Spleen (tissue), 11 donors: Measurements from ENCODE around the gene DYSF. TPM values are rescaled to one million over a fixed set of nuclear protein-coding genes. Genes with fewer than 3 reads are reported as not detected.

Experiments used
- DNase-seq: peaks from one replicate; pipeline ENCODE4 v3.0.0-alpha.2; 2020
- H3K27ac ChIP-seq, 8 donors: fragments of 200-600 bp; sonication (generic) in 7 of 8; 1 replicate in 4 of 8; 2 replicates in 4 of 8; pipeline versions ENCODE4 v1.5.0 to v1.8.0; 2016 to 2021; ENCODE audit warnings: inconsistent platforms in 4 of 8, mild to moderate bottlenecking in 4 of 8, moderate library complexity in 1 of 8
- H3K27me3 ChIP-seq, 7 donors: fragments of 200-600 bp; sonication (generic) in 6 of 7; replicated peaks in 1 of 7; 1 replicate in 4 of 7; 2 replicates in 3 of 7; pipeline versions ENCODE4 v1.5.0 to v1.8.0; 2016 to 2021; ENCODE audit warnings: inconsistent platforms in 3 of 7, mild to moderate bottlenecking in 1 of 7
- H3K36me3 ChIP-seq, 6 donors: fragments of 200-600 bp; sonication (generic) in 5 of 6; 1 replicate in 4 of 6; 2 replicates in 2 of 6; pipeline versions ENCODE4 v1.5.0 to v1.8.0; 2016 to 2021; ENCODE audit warnings: inconsistent platforms in 2 of 6
- H3K4me1 ChIP-seq, 6 donors: fragments of 200-600 bp; sonication (generic) in 5 of 6; 1 replicate in 3 of 6; 2 replicates in 3 of 6; pipeline versions ENCODE4 v1.5.0 to v1.8.0; 2016 to 2021; ENCODE audit warnings: inconsistent platforms in 3 of 6
- H3K4me3 ChIP-seq, 8 donors: fragments of 200-600 bp; sonication (generic) in 7 of 8; 1 replicate in 4 of 8; 2 replicates in 4 of 8; pipeline versions ENCODE4 v1.5.0 to v1.8.0; 2016 to 2021; ENCODE audit warnings: inconsistent platforms in 4 of 8, mild to moderate bottlenecking in 4 of 8, moderate library complexity in 2 of 8
- H3K9me3 ChIP-seq, 8 donors: fragments of 200-600 bp; sonication (generic) in 7 of 8; 1 replicate in 4 of 8; 2 replicates in 4 of 8; pipeline versions ENCODE4 v1.5.0 to v1.8.0; 2016 to 2021; ENCODE audit warnings: inconsistent platforms in 4 of 8
- POLR2A ChIP-seq, 3 donors: fragments of 450-650 bp; IDR thresholded peaks; one replicate each; pipeline ENCODE4 v1.5.1; 2017; ENCODE audit warnings: antibody characterized with exemption in 3 of 3, mild to moderate bottlenecking in 1 of 3
- POLR2AphosphoS5 ChIP-seq, 3 donors: sonication (generic); formaldehyde crosslinking; IDR thresholded peaks; one replicate each; pipeline ENCODE4 v1.5.1; 2017; ENCODE audit warnings: antibody characterized with exemption in 3 of 3
- WGBS, 5 donors: extraction: QIAGEN DNeasy Blood & Tissue Kit in 3 of 5; methylation state at CpG; one replicate each; pipeline versions ENCODE4 v1.1.5 to v1.1.7; 2013 to 2018; 5-methylcytosine and 5-hydroxymethylcytosine counted together
- intact Hi-C: fragments of 100-400 bp; cut with DNase I; formaldehyde crosslinking; loops from one replicate; pipeline ENCODE4 v1.15.0; 2023; ENCODE audit warnings: low total_unique reads
- polyA plus RNA-seq, 3 donors: library from polyadenylated mRNA; stranded (reverse); fragments of 200-250 nt; gene quantifications; one replicate each; pipeline ENCODE4 v1.2.1, GENCODE V29; 2013
- total RNA-seq, 7 donors: library from RNA; depleted of rRNA in 3 of 7; stranded (reverse); fragments of >200 nt in 3 of 7; fragmentation: NEBNext Ultra II Directional in 4 of 7; extraction: Animal tissue kit (Norgen Biotek cat#: 25700) in 4 of 7; gene quantifications; one replicate each; pipeline versions ENCODE4 v1.1.0 to v1.2.1, GENCODE V29; 2016 to 2021
- TF ChIP-seq, protein P1 (sequence below), 11 experiments: fragments of 200-600 bp in 7 of 11; fragments of 450-650 bp in 4 of 11; sonication (generic) in 4 of 11; IDR thresholded peaks in 8 of 11; conservative IDR thresholded peaks in 3 of 11; 1 replicate in 7 of 11; 2 replicates in 4 of 11; pipeline versions ENCODE4 v1.4.0 to v1.8.0; 2016 to 2021; ENCODE audit warnings: antibody characterized with exemption in 11 of 11, inconsistent platforms in 4 of 11, mild to moderate bottlenecking in 1 of 11
- donor health status: healthy with polysubstance abuse.
- donor health status: DM: no; HTN: no; CAD: no; lungs with moderate emphysema.
- donor health status: DM: no; HTN: no; CAD: no.
- donor health status: Bipolar disorder and iron deficiency.
- donor health status: healthy.
- donor health status: DM: no; HTN: no; CAD: no.
- donor health status: DM: yes; HTN: yes; CAD: no.

Gene DYSF
- total and polyA plus RNA-seq, 10 donors: 4.0 to 287 (median 124) TPM

DNA sequence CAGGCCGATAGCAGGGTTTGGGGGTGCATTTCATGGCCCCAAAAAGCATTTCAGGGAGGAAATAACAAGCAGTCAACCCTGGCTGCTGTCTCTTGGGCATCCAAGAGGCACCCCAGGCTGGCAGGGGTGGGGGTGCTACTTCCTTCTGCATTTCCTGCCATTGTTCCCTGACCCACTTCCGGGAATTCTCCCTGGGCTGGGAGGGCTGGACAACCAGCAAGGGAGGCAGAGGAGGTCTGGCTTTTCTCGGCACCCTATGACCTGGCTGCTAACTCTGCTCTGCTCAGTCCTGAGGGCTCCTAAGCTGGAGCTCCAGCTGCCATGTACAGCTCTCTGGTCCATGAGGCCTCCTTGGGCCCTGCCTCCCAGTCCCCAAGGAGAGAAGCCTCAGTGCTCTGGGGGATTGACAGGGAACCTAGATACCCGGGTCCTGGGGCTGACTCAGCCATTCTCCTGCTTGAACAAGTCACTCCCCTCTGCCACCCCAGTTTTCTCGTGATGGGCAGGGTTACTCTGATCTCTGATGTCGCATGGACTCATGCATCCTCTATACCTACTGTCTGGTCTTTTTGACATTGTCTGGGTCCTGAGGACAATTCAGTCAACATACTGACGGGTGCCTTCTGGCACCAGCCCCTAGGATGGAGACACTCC, 47.2 kb downstream of the DYSF start:
- Histone ChIP-seq H3K36me3 (peaks cover 0 to 45% (median 0%) of the 10 kb centered on the region in 6 donors), H3K27me3 (no peaks in the 10 kb centered on the region), H3K27ac (peak overlapping the region; percentile 31 to 81 (median 72)), H3K4me1 (peaks cover 5 to 88% (median 47%) of the 10 kb centered on the region in 6 donors), H3K9me3 (no peaks in the 10 kb centered on the region), H3K4me3 (peak overlapping the region in 1 of 8 donors; percentile 9)
- DNase-seq: no peak
- 48 to 54% (median 52%) methylated on average over 6 to 7 of the region's 7 CpGs for WGBS, 5 donors
- TF ChIP-seq, protein P1, sequence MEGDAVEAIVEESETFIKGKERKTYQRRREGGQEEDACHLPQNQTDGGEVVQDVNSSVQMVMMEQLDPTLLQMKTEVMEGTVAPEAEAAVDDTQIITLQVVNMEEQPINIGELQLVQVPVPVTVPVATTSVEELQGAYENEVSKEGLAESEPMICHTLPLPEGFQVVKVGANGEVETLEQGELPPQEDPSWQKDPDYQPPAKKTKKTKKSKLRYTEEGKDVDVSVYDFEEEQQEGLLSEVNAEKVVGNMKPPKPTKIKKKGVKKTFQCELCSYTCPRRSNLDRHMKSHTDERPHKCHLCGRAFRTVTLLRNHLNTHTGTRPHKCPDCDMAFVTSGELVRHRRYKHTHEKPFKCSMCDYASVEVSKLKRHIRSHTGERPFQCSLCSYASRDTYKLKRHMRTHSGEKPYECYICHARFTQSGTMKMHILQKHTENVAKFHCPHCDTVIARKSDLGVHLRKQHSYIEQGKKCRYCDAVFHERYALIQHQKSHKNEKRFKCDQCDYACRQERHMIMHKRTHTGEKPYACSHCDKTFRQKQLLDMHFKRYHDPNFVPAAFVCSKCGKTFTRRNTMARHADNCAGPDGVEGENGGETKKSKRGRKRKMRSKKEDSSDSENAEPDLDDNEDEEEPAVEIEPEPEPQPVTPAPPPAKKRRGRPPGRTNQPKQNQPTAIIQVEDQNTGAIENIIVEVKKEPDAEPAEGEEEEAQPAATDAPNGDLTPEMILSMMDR (IDR thresholded peaks at IDR 0.05 in 8 of 11, conservative IDR thresholded peaks at IDR 0.05 in 3 of 11): no peak
- TF ChIP-seq POLR2AphosphoS5 (IDR thresholded peaks at IDR 0.05): peak; percentile 33 to 81 (median 80)
- intact Hi-C loops: no loop called here

DNA sequence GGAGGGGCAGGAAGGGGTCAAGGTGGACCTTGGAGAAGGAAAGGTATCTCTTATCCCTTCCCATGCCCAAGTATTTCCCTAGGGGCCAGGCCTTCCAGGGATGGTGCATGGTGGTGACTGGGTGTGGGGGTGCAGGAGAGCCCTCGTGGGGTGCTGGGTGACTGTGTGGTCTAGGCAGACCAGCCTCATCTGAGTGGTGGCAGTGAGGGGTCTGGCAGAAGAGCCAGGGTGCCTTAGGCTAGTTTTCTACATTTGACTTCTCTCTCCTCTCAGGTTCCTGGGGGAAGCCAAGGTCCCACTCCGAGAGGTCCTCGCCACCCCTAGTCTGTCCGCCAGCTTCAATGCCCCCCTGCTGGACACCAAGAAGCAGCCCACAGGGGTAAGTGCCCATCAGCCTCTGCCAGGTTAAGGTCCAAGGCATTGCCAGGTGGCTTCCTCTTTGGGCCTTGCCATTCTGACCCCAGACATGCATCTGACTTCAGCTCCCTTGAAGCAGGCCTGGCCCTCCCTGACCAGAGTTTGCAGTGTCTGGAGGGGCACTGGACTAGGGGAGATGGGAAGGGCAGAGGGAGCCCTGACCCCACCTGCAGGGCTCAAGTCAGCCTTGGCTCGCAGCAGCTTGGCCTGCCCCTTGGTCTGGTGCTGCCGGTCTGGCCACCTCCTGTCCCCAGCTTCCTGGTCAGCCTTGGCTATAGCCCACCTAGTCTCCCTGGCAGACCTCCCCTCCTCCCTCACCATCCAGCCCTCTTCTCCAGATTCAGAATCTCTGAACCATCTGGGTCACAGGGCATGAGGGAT, 49.8 kb downstream of the DYSF start:
- Histone ChIP-seq H3K9me3 (no peaks in the 10 kb centered on the region), H3K4me3 (no peak overlapping the region), H3K36me3 (peaks cover 0 to 56% (median 0%) of the 10 kb centered on the region in 6 donors), H3K27ac (peak overlapping the region in 7 of 8 donors; percentile 15 to 81 (median 74)), H3K27me3 (no peaks in the 10 kb centered on the region), H3K4me1 (peaks cover 5 to 94% (median 52%) of the 10 kb centered on the region in 6 donors)
- intact Hi-C loops: no loop called here
- WGBS, 5 donors: 71 to 86% (median 79%) methylated on average over 2 to 6 of the region's 6 CpGs
- peak; percentile 44 for DNase-seq
- TF ChIP-seq, protein P1 (IDR thresholded peaks at IDR 0.05 in 8 of 11, conservative IDR thresholded peaks at IDR 0.05 in 3 of 11): no peak
- TF ChIP-seq POLR2AphosphoS5 (IDR thresholded peaks at IDR 0.05) (no peak), POLR2A (IDR thresholded peaks at IDR 0.05) (no peak)

DNA sequence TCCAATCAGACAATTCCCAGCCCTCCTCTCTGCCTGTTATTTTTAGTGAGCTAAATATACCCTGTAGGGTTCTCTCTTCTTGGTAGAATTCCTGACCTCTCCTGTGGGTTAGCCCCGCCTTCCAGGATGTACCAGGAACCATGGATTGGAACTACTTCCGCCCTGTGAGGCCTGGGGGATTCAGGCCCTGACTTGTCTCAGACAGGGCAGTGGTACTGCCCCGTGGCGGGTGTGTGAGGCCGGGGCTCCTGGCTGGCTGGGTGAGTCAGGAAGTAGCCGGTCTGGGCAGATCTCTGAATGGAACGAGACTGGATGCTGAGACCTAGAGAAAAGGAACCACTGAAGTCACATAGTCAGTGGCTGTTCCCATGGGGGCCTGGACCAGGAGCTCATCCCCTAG, 50.5 kb downstream of the DYSF start:
- WGBS, 5 donors: 61 to 76% (median 66%) methylated on average over 7 of the region's 7 CpGs
- H3K4me3 ChIP-seq: no peak overlapping the region
- TF ChIP-seq, protein P1 (IDR thresholded peaks at IDR 0.05 in 8 of 11, conservative IDR thresholded peaks at IDR 0.05 in 3 of 11): no peak
- TF ChIP-seq POLR2A (IDR thresholded peaks at IDR 0.05) (no peak), POLR2AphosphoS5 (IDR thresholded peaks at IDR 0.05) (peak; percentile 79 to 88 (median 80))
- DNase-seq: peak; percentile 78
- no peaks in the 10 kb centered on the region for H3K27me3 ChIP-seq
- peak overlapping the region in 7 of 8 donors; percentile 15 to 81 (median 74) for H3K27ac ChIP-seq
- peaks cover 0 to 58% (median 0%) of the 10 kb centered on the region in 6 donors for H3K36me3 ChIP-seq
- intact Hi-C loops: no loop called here
- H3K4me1 ChIP-seq: peaks cover 5 to 88% (median 52%) of the 10 kb centered on the region in 6 donors
- no peaks in the 10 kb centered on the region for H3K9me3 ChIP-seq

DNA sequence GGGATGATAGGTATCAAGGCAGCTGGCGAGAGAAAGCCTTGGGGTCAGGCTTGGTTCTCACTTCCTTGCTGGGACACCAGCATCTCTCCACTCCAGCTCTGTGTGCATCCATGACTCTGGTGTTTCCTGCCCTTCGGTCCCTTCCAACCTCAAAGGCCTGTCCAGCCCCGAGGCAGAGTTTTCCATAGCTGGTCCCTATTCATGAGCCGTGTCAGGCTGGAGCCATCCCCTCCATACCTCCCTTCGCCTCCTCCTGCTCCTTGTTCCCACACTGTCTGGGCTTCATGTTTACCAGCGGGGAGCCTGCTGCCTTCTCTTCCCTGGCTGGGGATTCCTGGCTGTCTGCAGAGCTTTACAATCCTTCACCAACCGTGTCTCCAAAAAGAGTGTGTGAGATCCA, 51.2 kb downstream of the DYSF start:
- peak; percentile 47 for DNase-seq
- Histone ChIP-seq H3K4me1 (peaks cover 5 to 82% (median 49%) of the 10 kb centered on the region in 6 donors), H3K36me3 (peaks cover 0 to 58% (median 0%) of the 10 kb centered on the region in 6 donors), H3K27me3 (no peaks in the 10 kb centered on the region), H3K9me3 (no peaks in the 10 kb centered on the region), H3K27ac (peak overlapping the region in 4 of 8 donors; percentile 74 to 81 (median 78)), H3K4me3 (no peak overlapping the region)
- WGBS, 5 donors: 83 to 93% (median 88%) methylated on average over 7 of the region's 7 CpGs
- intact Hi-C loops: no loop called here
- no peak for TF ChIP-seq POLR2A (IDR thresholded peaks at IDR 0.05)
- TF ChIP-seq, protein P1 (IDR thresholded peaks at IDR 0.05 in 8 of 11, conservative IDR thresholded peaks at IDR 0.05 in 3 of 11): no peak
- no peak for TF ChIP-seq POLR2AphosphoS5 (IDR thresholded peaks at IDR 0.05)
